ENCODE results near the gene DENND1A. TPM values are rescaled to one million over a fixed set of nuclear protein-coding genes. Genes with fewer than 3 reads are reported as not detected.
A peak's percentile ranks its signal among the peaks of the same experiment; 100 is the strongest.

DENND1A gene
- total and polyA plus RNA-seq, 2 of the 13 experiments (the other 11 are each of a cell fraction or from before 2014, with no cell fraction given) = 14.8 to 30.1 TPM

DNA sequence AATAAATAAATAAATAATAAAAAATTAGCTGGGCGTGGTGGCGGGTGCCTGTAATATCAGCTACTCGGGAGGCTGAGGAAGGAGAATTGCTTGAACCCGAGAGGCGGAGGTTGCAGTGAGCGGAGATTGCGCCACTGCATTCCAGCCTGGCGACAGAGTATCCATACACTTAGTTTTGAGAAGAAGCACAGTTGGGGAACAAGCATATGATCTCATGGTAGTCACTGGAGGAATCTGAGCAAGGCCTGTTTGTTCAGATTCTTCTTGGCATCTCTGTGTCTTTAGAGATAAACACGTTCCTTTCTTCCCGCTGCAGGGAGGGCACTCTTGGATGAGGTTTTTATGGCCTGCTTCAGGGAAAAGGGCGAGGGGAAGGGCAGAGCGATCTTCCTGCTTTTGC is 15.6 kb upstream of the DENND1A start:
- intact Hi-C loops (cut with micrococcal nuclease; ENCODE audit: unreplicated experiment) = no loop called here
- peak overlapping the region; percentile 48 for H2AFZ ChIP-seq (ENCODE audit: low read length)
- no peak overlapping the region for H3K4me3 ChIP-seq (replicated peaks in 1 of 3; ENCODE audit: insufficient read depth in 1 of 3, low read depth in 2 of 3, low read length in 3 of 3)
- FAIRE-seq (no peak), ATAC-seq (no peak), DNase-seq (ENCODE audit: low spot score) (no peak)
- H3K9ac ChIP-seq (ENCODE audit: insufficient read depth, low read depth, low read length) = no peak overlapping the region
- POLR2A ChIA-PET = no interaction called here
- no peaks in the 10 kb centered on the region for H3K36me3 ChIP-seq (replicated peaks in 1 of 2; ENCODE audit: control insufficient read depth in 1 of 2, insufficient read depth in 2 of 2, low read length in 2 of 2)
- peak overlapping the region; percentile 42 for H3K4me2 ChIP-seq (ENCODE audit: low read depth, low read length)
- no peaks in the 10 kb centered on the region for H4K20me1 ChIP-seq (ENCODE audit: insufficient read depth, low read length)
- CTCF ChIA-PET (ENCODE audit: low intra/inter-chr PET ratio, low total read pairs) = no interaction called here
- peaks cover 0 to 7% of the 10 kb centered on the region in 2 experiments; a peak in 1 of 5 replicates for H3K27me3 ChIP-seq (ENCODE audit: control insufficient read depth in 1 of 2, insufficient read depth in 2 of 2, low read length in 2 of 2)
- no peaks in the 10 kb centered on the region for H3K79me2 ChIP-seq (ENCODE audit: insufficient read depth, low read length)
- no peak overlapping the region for H3K27ac ChIP-seq (ENCODE audit: extremely low read length, insufficient read depth, low read length)
- WGBS (ENCODE audit: low lambda C conversion rate) = 49% methylated on average over 12 of the region's 12 CpGs
- peaks cover 38% of the 10 kb centered on the region for H3K4me1 ChIP-seq (ENCODE audit: insufficient read depth, low read length)
- no TSS peak for BruUV-seq (replicated peaks)
- in situ Hi-C loops (cut with HindIII; ENCODE audit: extremely low pct_ligation_motif_present, low pct_unique_long_range_greater_than_20kb) = no loop called here
- TF ChIP-seq ZMYM3 (CRISPR knock-in tag; IDR thresholded peaks at IDR 0.05) = 0 out of 2 replicates have a peak, but pooled peaks have one; percentile 20
- peak; percentile 16; the same call in 1 of the 2 replicates for TF ChIP-seq KDM1A (CRISPR knock-in tag; IDR thresholded peaks at IDR 0.05)
- TF ChIP-seq, protein P1, sequence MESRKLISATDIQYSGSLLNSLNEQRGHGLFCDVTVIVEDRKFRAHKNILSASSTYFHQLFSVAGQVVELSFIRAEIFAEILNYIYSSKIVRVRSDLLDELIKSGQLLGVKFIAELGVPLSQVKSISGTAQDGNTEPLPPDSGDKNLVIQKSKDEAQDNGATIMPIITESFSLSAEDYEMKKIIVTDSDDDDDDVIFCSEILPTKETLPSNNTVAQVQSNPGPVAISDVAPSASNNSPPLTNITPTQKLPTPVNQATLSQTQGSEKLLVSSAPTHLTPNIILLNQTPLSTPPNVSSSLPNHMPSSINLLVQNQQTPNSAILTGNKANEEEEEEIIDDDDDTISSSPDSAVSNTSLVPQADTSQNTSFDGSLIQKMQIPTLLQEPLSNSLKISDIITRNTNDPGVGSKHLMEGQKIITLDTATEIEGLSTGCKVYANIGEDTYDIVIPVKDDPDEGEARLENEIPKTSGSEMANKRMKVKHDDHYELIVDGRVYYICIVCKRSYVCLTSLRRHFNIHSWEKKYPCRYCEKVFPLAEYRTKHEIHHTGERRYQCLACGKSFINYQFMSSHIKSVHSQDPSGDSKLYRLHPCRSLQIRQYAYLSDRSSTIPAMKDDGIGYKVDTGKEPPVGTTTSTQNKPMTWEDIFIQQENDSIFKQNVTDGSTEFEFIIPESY (CRISPR knock-in tag; IDR thresholded peaks at IDR 0.05) = peak; percentile 69; the same call in 1 of the 2 replicates
- no peak for TF ChIP-seq DNMT3B (CRISPR knock-in tag; conservative IDR thresholded peaks at IDR 0.05)
- no peak for TF ChIP-seq ZNF776 (CRISPR knock-in tag; IDR thresholded peaks at IDR 0.05)
- TF ChIP-seq, protein P2, sequence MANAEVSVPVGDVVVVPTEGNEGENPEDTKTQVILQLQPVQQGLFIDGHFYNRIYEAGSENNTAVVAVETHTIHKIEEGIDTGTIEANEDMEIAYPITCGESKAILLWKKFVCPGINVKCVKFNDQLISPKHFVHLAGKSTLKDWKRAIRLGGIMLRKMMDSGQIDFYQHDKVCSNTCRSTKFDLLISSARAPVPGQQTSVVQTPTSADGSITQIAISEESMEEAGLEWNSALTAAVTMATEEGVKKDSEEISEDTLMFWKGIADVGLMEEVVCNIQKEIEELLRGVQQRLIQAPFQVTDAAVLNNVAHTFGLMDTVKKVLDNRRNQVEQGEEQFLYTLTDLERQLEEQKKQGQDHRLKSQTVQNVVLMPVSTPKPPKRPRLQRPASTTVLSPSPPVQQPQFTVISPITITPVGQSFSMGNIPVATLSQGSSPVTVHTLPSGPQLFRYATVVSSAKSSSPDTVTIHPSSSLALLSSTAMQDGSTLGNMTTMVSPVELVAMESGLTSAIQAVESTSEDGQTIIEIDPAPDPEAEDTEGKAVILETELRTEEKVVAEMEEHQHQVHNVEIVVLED (CRISPR knock-in tag; IDR thresholded peaks at IDR 0.05; ENCODE audit: borderline replicate concordance) = no peak
- TF ChIP-seq CEBPB (IDR thresholded peaks at IDR 0.05; ENCODE audit: borderline replicate concordance, low read depth, low read length) = peak; percentile 30; the same call in 1 of the 2 replicates
- TF ChIP-seq LCORL (IDR thresholded peaks at IDR 0.05) = no peak
- TF ChIP-seq LCORL (CRISPR knock-in tag; IDR thresholded peaks at IDR 0.05) = no peak
- TF ChIP-seq TEAD3 (CRISPR knock-in tag; optimal IDR thresholded peaks at IDR 0.05; ENCODE audit: borderline replicate concordance) = peak; percentile 54
- no peak for TF ChIP-seq ZNF75D (CRISPR knock-in tag; IDR thresholded peaks at IDR 0.05; ENCODE audit: borderline replicate concordance)
- TF ChIP-seq, protein P3, sequence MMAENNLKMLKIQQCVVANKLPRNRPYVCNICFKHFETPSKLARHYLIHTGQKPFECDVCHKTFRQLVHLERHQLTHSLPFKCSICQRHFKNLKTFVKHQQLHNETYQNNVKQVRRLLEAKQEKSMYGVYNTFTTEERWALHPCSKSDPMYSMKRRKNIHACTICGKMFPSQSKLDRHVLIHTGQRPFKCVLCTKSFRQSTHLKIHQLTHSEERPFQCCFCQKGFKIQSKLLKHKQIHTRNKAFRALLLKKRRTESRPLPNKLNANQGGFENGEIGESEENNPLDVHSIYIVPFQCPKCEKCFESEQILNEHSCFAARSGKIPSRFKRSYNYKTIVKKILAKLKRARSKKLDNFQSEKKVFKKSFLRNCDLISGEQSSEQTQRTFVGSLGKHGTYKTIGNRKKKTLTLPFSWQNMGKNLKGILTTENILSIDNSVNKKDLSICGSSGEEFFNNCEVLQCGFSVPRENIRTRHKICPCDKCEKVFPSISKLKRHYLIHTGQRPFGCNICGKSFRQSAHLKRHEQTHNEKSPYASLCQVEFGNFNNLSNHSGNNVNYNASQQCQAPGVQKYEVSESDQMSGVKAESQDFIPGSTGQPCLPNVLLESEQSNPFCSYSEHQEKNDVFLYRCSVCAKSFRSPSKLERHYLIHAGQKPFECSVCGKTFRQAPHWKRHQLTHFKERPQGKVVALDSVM (CRISPR knock-in tag; IDR thresholded peaks at IDR 0.05) = peak; percentile 42; the same call in 1 of the 2 replicates
- no peak for TF ChIP-seq RARG (CRISPR knock-in tag; IDR thresholded peaks at IDR 0.05; ENCODE audit: low read depth)
- no peak for TF ChIP-seq HDAC2 (CRISPR knock-in tag; IDR thresholded peaks at IDR 0.05)
- TF ChIP-seq NBN (conservative IDR thresholded peaks at IDR 0.05) = no peak
- TF ChIP-seq CEBPG (CRISPR knock-in tag; IDR thresholded peaks at IDR 0.05) = peak; percentile 54
- TF ChIP-seq, protein P4, sequence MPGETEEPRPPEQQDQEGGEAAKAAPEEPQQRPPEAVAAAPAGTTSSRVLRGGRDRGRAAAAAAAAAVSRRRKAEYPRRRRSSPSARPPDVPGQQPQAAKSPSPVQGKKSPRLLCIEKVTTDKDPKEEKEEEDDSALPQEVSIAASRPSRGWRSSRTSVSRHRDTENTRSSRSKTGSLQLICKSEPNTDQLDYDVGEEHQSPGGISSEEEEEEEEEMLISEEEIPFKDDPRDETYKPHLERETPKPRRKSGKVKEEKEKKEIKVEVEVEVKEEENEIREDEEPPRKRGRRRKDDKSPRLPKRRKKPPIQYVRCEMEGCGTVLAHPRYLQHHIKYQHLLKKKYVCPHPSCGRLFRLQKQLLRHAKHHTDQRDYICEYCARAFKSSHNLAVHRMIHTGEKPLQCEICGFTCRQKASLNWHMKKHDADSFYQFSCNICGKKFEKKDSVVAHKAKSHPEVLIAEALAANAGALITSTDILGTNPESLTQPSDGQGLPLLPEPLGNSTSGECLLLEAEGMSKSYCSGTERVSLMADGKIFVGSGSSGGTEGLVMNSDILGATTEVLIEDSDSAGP (CRISPR knock-in tag; IDR thresholded peaks at IDR 0.05; ENCODE audit: borderline replicate concordance) = no peak
- TF ChIP-seq ATF1 (CRISPR knock-in tag; IDR thresholded peaks at IDR 0.05) = no peak
- no peaks in the 10 kb centered on the region for H3K9me3 ChIP-seq (ENCODE audit: low read length)
